Esophagus squamous epithelium (tissue), 4 donors: ENCODE results near the gene ICA1.

Experiments
- CTCF ChIP-seq, 6 experiments: fragments of 450-650 bp in 4 of 6; fragments of 200-600 bp in 2 of 6; sonication (generic) in 2 of 6; IDR thresholded peaks; one replicate each; pipeline ENCODE4 v1.5.1; 2016 to 2019; ENCODE audit warnings: antibody characterized with exemption in 6 of 6, mild to moderate bottlenecking in 4 of 6, moderate library complexity in 4 of 6
- POLR2A ChIP-seq, 4 donors: fragments of 450-650 bp; IDR thresholded peaks; one replicate each; pipeline ENCODE4 v1.6.1; 2017; ENCODE audit warnings: antibody characterized with exemption in 4 of 4, mild to moderate bottlenecking in 4 of 4, moderate library complexity in 3 of 4

GRCh38 chr7:8282871-8283270 is 20.9 kb upstream of the ICA1 start:
- TF ChIP-seq CTCF (IDR thresholded peaks at IDR 0.05) (no peak), POLR2A (IDR thresholded peaks at IDR 0.05) (no peak)
